ENCODE results near the gene MS4A2.
"Not testable (repeated sequence)": the region's sequence is repeated elsewhere in the genome, so short reads cannot be mapped to it uniquely, and the experiment has no call there.

GRCh38 chr11:60050422-60050821 is 38.0 kb upstream of the MS4A2 start:
- TF ChIP-seq CTCF, POLR2A (IDR thresholded peaks at IDR 0.05): not testable (repeated sequence)

Data from body of pancreas (tissue), 4 donors.